Left colon (tissue), 2 donors: ENCODE results near the gene TMEM52. TPM values are rescaled to one million over a fixed set of nuclear protein-coding genes. Genes with fewer than 3 reads are reported as not detected.

ENCODE experiments used
- ATAC-seq: fragments of 200-7000 bp; cut with Tn5 transposase; one replicate; pipeline ENCODE4 v1.9.1; 2020; ENCODE audit warnings: mild to moderate bottlenecking, moderate library complexity
- DNase-seq, 2 donors: peaks; one replicate each; pipeline ENCODE4 v3.0.0-alpha.2; 2020
- intact Hi-C, 2 donors: fragments of 100-400 bp; cut with DNase I in 1 of 2; cut with micrococcal nuclease in 1 of 2; formaldehyde crosslinking; loops; one replicate each; pipeline versions ENCODE4 v1.11.2 to v1.14.0; 2022; cut with DNase I, micrococcal nuclease
- total RNA-seq, 2 donors: library from RNA; stranded (reverse); fragmentation: NEBNext Ultra II Directional; extraction: Animal tissue kit (Norgen Biotek cat#: 25700); gene quantifications; one replicate each; pipeline ENCODE4 v1.2.1, GENCODE V29; 2021
- donor health status: DM: no; HTN: no; CAD: no.
- donor health status: DM: yes; HTN: yes; CAD: no.

Gene TMEM52
- total RNA-seq, 2 donors from 2014 or later, result 4.1 to 4.3 TPM

DNA sequence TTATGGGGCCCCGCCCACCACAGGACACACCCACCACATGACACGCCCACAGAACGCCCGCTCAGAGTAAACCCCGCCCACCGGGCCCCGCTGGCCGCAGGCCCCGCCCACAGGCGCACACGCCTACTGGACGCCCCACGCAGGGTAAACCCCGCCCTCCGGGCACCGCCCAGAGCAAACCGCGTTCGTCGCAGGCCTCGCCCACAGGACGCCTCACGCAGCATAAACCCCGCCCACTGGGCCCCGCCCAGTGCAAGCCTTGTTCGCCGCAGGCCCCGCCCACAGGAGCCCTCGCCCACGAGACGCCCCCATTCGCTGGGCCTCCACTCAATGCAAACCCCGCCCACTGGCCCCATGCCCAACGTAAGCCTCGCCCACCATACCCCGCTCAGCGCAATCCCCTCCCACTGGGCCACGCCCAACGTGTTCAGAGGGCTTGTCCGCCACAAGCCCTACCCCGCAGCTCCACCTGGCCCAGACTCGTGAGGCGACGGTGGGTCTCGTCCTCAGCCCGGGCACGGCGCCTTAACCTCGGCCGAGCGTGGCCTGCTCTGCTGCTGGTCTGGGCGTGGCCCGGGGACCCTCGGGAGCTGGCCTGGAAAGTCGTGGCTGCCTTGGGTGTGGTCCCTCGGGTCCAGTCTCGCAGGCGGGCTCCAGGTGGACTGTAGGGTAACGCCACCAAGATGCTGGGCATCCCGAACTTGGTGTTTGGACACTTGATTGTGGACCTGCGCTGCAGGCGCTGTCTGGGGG is 401 bp upstream of the TMEM52 start:
- ATAC-seq, result peak; percentile 73
- DNase-seq, result peak; percentile 100
- intact Hi-C loops, result no loop called here

DNA sequence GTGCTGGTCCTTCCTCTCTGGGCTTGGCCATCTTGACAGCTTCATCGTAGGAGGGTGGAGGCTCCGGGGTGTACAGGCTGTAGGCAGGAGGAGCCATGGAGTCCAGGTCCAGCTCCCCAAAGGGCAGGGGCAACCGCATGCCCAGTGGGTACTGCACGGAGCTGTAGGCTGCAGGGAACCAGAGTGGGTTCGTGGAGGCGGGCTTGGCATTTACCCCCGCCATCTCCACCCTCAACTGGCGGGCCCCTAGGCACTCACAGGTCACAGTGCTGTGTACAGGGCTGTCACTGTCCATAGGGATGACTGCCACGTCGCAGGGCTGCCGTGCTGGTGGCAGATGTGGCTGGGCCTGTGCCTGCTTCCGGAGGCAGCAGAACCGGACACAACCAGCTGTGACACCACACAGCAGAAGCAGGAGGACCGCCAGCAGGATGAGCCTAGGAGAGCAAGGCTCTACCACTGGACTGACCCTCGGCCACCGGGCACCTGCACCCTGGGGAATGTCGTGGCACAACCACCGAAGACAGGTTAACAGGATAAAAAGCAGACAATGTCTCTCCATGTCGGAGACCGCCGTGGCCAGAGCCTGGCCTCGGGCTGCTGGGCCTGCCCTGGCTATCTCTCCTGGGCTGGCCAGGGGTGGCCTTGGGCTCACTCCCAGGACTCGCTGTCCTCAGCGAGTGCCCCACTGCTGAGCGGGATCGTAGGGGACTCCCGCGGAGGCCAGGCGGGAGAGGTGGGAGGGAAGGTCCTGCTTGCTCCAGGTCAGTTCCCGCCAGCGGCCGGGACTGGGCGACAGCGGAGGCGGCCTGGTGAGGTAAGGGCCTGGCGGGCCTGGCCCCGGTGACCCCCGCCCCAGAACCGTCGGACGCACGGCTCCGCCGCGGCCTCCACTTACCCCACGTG is 831 bp downstream of the TMEM52 start:
- intact Hi-C loops, result no loop called here
- DNase-seq, result peak in 1 of 2 donors; percentile 37
- ATAC-seq, result no peak

DNA sequence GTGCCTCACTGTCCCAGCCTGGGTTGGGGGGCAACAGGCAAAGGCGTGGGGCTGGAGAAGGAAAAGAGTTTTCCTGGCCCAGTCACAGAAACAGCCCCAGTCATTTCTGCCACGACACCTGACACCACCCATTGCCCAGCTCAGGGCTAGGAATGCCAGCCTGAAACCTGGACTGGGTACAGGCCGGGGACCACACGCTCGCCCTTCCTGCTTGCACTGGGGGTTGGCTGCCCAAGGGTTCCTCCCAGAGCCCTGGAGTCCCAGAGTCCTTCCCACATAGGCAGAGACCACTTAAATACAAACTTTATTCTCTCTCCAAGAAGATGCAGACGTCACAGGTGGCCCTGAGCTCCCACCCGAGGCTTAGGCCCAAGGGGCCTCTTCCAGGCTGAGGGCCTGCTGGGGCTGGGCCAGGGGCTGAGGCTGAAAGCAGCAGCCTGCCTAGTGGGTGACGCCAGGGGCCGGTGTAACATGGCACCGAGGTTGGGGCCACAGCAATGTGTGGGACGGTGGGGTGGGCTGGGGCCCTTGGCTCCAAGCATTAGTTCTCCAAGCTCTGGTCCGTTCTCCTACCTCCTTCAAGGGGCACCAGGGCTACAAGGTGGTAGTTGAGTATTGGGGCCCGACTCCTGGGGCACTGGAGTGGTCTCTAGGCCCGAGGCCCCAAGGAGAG is 1.6 kb downstream of the TMEM52 start:
- intact Hi-C loops, result no loop called here
- ATAC-seq, result no peak

DNA sequence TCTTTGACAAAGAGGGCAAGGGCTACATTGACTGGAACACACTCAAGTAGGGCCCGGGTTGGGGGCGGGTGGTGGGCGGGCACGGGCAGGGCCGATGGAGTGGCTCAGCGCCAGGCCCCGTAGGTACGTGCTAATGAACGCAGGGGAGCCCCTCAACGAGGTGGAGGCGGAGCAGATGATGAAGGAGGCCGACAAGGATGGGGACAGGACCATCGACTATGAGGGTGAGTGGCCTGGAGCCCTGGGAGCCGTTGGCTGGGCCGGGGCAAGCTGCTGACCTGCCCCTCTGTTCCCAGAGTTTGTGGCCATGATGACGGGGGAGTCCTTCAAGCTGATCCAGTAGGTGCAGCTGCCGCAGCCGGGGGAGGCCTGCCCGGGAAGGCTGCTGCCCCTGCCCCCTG is 2.2 kb downstream of the TMEM52 start:
- ATAC-seq (no peak), DNase-seq (no peak)
- intact Hi-C loops, result no loop called here

More for the DNA sequence above, 1.6 kb downstream of the TMEM52 start:
- no peak for DNase-seq

DNA sequence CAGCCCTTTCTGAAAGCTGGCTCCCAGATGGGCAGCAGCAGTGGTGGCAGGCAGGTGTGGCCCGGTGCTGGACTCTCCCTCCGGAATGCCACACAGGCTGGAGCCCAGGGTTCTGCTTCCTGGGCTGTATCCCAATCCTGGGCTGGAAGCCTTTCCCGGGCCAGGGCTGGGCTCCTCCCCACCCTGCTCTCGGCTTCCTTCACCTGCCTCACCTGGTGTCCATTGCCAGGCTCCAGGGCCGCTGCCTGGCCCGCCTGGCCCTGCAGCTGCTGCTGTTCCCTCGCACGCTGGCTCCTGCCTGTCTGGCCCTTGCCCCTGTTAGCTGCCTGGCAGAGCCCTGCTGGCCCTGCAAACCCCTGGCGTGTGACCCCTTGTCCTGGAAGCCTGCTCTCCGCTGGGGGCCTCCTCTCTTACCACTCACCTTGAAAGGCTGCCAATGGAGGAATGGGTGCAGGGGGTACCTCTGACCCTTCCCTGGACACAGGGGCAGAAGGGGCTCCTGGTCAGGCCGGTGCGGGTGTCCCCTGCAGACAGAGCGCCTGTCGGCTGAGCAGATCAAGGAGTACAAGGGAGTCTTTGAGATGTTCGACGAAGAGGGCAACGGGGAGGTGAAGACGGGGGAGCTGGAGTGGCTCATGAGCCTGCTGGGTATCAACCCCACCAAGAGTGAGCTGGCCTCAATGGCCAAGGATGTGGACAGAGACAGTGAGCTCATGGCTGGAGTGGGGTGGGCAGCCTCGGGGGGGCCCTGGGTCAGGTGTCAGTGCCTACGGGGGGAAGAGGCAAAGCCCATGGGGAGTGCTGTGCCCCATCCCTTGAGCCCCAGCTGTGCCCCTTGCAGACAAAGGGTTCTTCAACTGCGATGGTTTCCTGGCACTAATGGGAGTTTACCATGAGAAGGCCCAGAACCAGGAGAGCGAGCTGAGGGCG is 2.9 kb downstream of the TMEM52 start:
- ATAC-seq, result peak; percentile 22
- intact Hi-C loops, result no loop called here
- peak in 1 of 2 donors; percentile 38 for DNase-seq

DNA sequence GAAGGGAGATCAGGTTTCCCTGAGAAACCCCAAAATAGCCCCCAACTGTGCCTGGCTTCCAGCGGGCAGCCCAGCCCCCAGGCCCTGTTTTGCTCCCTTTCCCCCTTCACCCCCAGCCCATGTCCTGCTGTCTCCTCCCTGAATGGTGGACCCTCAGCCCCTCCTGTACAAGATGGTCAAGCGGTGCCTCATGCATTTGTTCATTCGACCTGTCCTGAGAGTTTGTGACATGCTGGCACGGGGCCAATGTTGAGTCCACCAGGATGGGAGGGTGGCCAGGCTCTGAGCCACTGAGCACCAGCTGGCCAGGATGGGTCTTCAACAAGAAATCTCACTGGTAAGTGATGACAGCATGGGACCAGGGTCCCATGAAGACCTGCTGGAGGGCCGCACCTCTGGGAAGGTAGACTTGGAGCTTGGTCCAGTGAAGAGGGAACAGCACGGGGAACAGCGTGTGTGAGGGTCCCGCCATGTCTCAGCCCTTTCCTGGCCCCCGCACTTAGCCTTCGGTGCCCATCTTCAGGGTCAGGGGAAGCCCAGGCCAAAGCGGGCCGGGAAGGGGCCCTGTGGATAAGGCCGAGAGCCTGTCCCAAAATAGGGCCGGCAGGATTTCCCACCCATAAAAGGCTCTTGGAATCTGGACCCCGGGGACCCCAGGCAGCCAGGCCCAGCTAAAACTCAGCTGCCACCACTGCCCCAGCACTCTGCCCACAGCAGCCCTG is 3.9 kb downstream of the TMEM52 start, which contains the start of gene CALML6:
CALML6 (plus strand) TSS at position 290 of the 722 bp plus-strand sequence; CDS start at position 311, 21 bp downstream.
- DNase-seq (peak in 1 of 2 donors; percentile 30), ATAC-seq (no peak)
- intact Hi-C loops, result no loop called here

DNA sequence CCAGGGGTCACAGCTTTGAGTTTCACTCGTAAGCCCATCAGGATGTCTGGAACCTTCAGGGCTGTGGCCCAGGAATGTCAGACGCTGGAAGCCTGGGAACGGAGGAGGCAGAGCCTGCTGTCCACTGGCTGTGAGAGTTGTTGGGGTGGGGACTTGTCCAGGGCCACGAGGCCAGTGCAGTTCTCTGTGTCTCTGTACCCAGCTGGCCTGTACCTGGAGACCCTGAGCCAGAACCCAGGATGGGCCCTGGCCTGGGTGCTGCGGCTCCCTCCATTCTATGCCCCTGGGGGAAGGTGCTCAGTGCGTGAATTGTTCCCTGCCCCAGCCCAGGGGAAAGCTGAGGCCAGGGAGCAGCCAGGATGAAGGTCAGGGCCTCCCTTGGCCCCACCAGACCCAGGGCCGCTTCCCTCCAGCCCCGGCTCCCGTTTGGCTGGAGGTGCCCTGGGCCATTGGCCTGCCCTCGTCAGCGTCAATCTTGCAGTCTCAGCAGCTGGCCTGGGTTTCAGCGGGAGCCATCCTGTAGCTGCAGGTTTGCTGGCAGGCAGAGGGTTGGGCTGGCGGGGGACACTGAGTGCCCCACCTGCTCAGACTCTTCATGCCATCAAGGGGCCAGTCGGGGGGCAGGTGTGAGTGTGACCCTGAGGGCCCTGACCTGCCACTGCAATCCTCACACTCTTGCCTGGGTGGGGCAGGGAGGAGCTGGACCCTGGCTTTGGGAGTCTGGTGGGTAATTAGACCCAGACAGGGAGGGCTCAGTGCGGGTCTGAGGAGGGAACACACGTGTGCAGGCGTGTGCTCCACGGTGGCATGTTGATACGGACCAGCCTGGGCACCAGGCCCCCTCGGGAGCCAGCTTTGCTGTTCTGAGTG is 4.7 kb downstream of the TMEM52 start:
- DNase-seq (no peak), ATAC-seq (no peak)
- intact Hi-C loops, result no loop called here

DNA sequence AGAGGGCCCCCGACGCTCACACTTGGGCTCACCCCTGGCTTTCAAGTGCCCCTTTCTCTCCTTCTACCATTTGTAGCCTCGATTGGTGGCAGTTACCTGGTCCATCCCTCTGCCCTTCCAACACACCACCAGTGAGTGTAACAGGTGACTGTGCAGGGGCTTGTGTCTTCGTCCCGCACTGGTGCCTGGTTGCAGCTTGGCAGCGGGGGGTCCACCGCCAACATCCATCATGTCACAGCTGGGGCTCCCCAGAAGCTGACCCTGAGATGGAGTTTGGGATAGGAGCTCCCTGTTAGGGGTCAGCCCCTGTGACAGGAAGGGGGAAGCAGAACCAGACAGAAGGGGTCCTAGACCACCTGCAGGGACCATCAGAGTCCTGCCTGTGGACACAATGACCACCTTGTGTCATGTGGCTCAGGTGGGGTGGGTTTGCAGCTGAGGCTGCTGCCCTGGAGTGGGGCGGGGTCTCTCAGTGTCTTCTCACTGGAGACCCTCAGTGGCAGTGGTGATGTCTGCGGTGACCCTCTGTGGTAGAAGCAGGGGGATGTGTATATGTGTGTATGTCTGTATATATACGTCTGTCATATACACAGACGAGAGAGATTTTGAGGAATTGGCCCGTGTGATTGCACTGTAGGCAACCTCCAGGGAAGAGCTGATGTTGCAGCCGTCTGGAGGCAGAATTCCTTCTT is 7.6 kb downstream of the TMEM52 start:
- intact Hi-C loops, result no loop called here
- DNase-seq, result no peak

DNA sequence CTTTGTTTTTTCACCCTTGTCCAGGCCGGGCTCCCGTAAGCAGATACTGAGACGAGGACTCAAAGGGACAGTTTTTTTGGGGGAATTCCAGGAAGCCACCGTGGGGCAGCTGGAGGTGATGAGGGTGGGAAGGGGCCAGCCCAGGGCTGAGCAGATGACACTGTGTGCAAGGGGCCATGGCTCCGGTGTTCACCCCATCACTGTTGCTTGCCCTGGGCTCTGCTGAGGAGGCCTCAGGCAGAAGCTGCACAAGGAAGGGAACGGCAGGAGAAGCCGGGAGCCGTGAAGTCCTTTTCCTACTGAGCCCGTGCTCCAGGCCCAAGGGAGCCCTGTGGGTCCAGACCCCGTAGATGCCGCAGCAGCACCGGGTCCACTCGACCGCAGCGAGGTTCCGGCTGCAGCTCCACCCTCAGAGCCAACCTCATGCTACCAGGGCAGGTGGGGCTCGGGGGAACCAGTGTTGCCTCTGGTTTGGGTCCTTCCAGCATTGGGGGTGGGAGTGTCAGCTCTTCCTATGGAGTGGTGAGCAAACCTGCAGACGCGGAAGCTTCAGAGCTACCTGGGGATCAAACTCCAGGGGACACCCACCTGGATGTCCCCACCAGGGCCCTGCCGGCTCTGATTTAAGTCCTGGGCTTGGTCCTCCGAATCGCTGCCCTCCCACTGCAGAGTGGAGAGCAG is 8.3 kb downstream of the TMEM52 start:
- intact Hi-C loops, result no loop called here
- DNase-seq, result no peak
- no peak for ATAC-seq

More for the DNA sequence above, 7.6 kb downstream of the TMEM52 start:
- ATAC-seq, result no peak

DNA sequence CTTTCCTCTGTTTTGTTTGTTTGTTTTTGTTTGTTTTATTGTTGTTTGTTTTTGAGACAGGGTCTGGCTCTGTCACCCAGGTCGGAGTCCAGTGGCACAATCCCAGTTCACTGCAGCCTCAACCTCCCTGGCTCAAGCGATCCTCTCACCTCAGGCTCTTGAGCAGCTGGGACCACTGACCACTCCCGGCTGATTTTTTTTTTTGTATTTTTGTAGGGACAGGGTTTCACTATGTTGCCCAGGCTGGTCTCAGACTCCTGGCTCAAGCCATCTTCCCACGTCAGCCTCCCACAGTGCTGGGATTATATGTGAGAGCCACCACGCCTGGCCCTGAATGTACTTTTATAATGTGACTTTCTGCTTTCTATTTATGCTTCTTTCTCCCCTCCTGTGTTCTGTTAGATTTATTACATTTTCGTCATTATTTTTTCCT is 9.0 kb downstream of the TMEM52 start:
- DNase-seq, result no peak
- no peak for ATAC-seq
- intact Hi-C loops, result no loop called here

DNA sequence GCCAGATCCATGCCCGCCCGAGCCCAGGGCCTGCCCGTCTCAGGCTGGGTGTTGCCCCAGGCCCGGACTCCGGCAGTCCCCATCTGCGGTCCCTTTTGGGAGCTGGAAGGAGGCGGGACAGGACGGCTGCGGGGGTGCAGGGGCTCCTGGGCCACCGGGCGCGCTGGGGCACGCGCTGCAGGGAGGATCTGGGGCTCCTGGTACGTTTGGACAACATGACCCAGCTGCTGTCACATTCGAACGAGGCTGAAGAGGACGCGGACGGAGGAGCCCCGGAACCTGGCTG is 10.6 kb downstream of the TMEM52 start:
- intact Hi-C loops, result loop anchor here in 1 of 2 donors (5.0 kb wide), 1 partner anchor 51 kb away; no protein-coding TSS in a partner anchor
- peak in 1 of 2 donors; percentile 50 for DNase-seq
- ATAC-seq, result peak; percentile 16

DNA sequence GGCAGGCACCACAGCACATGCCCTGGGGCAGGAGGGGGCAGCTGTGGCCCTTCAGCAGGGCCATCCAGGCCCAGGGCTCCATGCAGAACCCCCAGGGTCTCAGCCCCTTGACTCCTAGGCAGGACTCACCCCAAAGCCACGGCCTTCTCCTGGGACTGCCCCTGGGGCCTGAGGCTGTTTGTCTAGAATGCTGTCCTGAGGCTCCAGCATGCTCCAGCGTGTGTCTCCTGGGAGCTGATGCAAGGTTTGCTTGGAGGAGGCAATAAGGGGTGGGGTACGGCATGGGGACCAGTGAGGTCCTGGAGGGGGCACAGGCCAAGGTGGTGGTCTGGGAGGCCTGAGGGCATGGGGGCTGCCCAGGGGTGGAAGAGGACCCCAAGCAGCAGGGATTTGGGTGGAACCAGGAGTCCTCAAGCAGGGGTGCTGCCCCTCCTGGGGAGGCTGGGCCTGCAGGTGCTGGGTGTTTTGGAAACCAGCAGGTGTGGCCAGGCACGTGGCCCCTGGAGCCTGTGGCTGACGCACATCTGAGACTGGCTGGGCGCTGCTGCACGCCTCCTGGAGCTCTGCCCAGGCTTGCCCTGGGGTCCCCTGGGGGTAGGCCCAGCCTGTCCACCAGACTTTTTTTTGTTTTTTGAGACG is 11.9 kb downstream of the TMEM52 start:
- ATAC-seq, result no peak
- intact Hi-C loops, result loop anchor here in 1 of 2 donors (5.0 kb wide), 1 partner anchor 50 kb away; no protein-coding TSS in a partner anchor

DNA sequence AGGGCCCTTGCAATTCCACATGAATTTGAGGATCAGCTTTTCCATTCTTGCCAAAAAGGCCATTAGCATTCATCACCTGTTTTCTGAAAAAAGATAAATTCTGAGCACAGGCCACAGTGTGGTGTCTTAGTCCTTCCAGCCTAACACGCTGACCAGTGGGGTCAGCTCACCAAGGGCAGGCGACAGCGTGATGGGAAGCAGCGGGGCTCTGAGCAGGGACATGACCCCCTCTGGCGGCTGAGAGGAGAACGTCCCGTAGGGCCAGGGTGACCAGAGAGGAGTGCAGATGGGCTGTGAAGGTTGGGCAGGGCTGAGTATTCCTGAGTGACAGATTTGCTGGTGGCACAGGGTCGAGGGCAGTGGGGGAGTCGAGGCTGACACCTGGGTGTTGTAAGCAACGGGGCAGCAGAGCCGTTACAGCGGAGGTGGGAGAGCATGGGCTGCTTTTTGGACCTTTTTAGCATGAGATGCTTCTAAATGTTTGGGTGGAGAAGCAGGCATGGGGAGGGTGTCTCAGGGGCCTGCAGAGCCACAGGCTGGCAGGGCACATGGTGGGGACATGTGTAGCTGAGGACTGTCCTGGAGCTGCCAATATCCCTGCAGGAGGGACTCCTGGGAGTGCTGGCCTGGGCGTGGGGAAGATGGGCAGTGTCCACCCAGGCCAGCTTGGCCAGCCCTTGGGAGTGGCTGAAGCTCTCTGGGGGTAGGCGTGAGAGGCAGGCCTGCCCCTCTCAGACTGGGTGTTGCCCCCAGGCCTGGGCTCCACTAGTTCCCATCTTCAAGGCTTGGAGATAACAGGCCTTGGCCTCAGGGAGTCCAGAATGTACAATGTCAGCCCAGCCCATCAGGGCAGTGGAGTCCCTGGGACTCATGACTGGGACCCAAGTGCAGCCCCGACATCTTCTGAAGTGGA is 12.6 kb downstream of the TMEM52 start:
- DNase-seq (peak; percentile 82 to 84), ATAC-seq (peak; percentile 57)
- intact Hi-C loops, result loop anchor here in 1 of 2 donors (5.0 kb wide), 1 partner anchor 49 kb away; no protein-coding TSS in a partner anchor

More for the DNA sequence above, 11.9 kb downstream of the TMEM52 start:
- peak in 1 of 2 donors; percentile 38 for DNase-seq

DNA sequence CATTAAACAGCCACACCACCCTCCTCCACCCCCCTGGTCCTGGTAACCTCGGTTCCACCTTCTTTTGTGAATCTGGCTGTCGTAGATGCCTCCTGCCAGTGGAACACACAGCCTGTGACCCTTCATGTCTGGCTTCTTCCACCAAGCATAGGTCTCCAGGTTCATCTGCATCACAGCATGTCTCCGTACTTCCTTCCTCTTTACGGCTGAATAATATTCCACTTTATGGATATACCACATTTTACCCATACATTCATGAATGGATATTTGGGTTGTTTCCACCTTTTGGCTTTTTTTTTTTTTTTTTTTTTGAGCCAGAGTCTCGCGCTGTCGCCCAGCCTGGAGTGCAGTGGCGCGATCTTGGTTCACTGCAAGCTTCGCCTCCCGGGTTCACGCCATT is 15.9 kb downstream of the TMEM52 start:
- no peak for ATAC-seq
- intact Hi-C loops, result no loop called here
- DNase-seq, result no peak
